ENCODE measurements around the gene WSB1. TPM values are rescaled to one million over a fixed set of nuclear protein-coding genes. Genes with fewer than 3 reads are reported as not detected.

WSB1 gene
- total RNA-seq, 1 donor from 2014 or later, result 633 TPM

DNA sequence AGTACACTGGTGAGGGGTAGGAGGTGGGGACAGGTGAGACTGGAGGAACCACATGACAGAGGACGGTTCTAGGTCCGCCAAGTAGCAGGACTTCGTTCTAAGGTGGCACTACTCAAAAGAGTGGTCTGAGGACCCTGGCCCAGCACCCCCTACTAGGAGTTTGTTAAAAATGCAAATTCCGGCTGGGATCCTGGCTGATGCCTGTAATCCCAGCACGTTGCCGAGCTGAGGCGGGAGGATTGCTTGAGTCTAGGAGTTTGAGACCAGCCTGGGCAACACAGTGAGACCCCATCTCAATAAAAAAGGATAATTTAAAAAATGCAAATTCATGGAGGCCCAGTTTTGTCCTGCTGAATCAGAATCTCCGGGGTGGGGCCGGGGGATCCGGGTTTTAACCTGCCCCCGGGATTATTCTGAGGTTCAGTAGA is 59.1 kb downstream of the WSB1 start:
- Mint-ChIP-seq H3K27me3 (ENCODE audit: unreplicated experiment) (peaks cover 4% of the 10 kb centered on the region), H3K27ac (ENCODE audit: unreplicated experiment) (peak overlapping the region; percentile 87), H3K9me3 (ENCODE audit: unreplicated experiment) (peaks cover 10% of the 10 kb centered on the region), H3K4me3 (ENCODE audit: unreplicated experiment) (peak overlapping the region; percentile 86), H3K36me3 (ENCODE audit: unreplicated experiment) (peaks cover 6% of the 10 kb centered on the region), H3K4me1 (ENCODE audit: low read depth, unreplicated experiment) (peaks cover 8% of the 10 kb centered on the region)
- no peak for DNase-seq
- TF ChIP-seq, protein P1, sequence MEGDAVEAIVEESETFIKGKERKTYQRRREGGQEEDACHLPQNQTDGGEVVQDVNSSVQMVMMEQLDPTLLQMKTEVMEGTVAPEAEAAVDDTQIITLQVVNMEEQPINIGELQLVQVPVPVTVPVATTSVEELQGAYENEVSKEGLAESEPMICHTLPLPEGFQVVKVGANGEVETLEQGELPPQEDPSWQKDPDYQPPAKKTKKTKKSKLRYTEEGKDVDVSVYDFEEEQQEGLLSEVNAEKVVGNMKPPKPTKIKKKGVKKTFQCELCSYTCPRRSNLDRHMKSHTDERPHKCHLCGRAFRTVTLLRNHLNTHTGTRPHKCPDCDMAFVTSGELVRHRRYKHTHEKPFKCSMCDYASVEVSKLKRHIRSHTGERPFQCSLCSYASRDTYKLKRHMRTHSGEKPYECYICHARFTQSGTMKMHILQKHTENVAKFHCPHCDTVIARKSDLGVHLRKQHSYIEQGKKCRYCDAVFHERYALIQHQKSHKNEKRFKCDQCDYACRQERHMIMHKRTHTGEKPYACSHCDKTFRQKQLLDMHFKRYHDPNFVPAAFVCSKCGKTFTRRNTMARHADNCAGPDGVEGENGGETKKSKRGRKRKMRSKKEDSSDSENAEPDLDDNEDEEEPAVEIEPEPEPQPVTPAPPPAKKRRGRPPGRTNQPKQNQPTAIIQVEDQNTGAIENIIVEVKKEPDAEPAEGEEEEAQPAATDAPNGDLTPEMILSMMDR (IDR thresholded peaks at IDR 0.05; ENCODE audit: partially characterized antibody, unreplicated experiment), result no peak

DNA sequence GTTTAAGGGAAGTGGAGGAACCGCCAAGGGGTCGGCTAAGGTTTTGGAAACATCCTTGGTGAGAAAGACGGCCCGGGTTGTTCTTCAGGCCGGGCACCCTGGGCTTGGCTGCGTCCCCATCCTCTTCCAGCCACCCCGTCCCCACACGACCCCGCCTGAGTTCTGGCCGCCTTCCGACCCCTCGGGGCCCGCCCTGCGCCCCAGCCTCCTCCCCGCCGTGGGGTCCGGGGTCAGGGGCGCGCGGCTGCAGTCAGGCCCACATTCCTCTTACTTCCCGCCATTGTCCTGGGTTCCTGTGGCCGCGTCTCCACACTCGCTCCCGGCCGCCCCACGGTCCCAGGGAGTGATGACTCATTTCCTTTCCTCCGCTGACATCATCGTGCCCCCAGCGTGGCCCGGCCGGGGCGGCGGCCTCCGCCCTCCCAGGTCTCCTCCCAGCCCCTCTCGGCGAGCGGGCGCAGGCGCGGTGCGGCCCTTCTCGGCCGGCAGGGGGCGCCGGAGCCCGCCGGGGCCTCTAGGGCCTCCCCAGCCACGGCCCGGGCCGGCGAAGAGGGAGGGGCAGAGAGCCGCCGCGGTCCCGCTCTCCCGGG is 59.6 kb downstream of the WSB1 start:
- Mint-ChIP-seq H3K27me3 (ENCODE audit: unreplicated experiment) (peaks cover 4% of the 10 kb centered on the region), H3K4me3 (ENCODE audit: unreplicated experiment) (peak overlapping the region; percentile 86), H3K36me3 (ENCODE audit: unreplicated experiment) (peaks cover 6% of the 10 kb centered on the region), H3K4me1 (ENCODE audit: low read depth, unreplicated experiment) (peaks cover 4% of the 10 kb centered on the region), H3K9me3 (ENCODE audit: unreplicated experiment) (peaks cover 5% of the 10 kb centered on the region), H3K27ac (ENCODE audit: unreplicated experiment) (peak overlapping the region; percentile 89)
- TF ChIP-seq, protein P1 (IDR thresholded peaks at IDR 0.05; ENCODE audit: partially characterized antibody, unreplicated experiment), result peak; percentile 98
- peak; percentile 94 for DNase-seq

DNA sequence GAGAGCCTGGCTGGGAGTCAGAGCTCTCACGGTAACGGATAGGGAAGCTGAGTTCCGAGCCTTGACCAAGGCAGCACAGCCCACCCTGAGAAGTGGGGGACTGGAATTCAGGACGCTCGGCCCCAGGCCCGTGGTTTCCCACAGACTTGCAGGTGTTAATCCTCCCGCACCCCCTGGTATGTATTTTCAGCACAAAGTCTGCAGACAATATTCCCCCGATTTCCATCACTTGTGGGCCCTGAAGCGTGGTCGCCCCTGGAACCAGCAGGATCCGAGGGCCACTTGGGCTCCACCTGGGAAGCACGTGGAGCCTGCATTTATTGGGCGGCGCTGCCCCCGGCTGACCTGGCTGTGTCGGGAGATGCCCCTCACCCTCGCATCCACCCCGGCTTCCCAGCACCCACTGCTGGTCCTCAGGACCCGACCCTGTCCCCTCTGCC is 60.2 kb downstream of the WSB1 start:
- H3K36me3 Mint-ChIP-seq (ENCODE audit: unreplicated experiment), result peaks cover 6% of the 10 kb centered on the region
- no peak for DNase-seq
- TF ChIP-seq, protein P1 (IDR thresholded peaks at IDR 0.05; ENCODE audit: partially characterized antibody, unreplicated experiment), result peak; percentile 75
- H3K9me3 Mint-ChIP-seq (ENCODE audit: unreplicated experiment), result peaks cover 5% of the 10 kb centered on the region
- peaks cover 4% of the 10 kb centered on the region for H3K27me3 Mint-ChIP-seq (ENCODE audit: unreplicated experiment)
- H3K4me3 Mint-ChIP-seq (ENCODE audit: unreplicated experiment), result peak overlapping the region; percentile 61
- peak overlapping the region; percentile 22 for H3K27ac Mint-ChIP-seq (ENCODE audit: unreplicated experiment)
- peaks cover 3% of the 10 kb centered on the region for H3K4me1 Mint-ChIP-seq (ENCODE audit: low read depth, unreplicated experiment)

DNA sequence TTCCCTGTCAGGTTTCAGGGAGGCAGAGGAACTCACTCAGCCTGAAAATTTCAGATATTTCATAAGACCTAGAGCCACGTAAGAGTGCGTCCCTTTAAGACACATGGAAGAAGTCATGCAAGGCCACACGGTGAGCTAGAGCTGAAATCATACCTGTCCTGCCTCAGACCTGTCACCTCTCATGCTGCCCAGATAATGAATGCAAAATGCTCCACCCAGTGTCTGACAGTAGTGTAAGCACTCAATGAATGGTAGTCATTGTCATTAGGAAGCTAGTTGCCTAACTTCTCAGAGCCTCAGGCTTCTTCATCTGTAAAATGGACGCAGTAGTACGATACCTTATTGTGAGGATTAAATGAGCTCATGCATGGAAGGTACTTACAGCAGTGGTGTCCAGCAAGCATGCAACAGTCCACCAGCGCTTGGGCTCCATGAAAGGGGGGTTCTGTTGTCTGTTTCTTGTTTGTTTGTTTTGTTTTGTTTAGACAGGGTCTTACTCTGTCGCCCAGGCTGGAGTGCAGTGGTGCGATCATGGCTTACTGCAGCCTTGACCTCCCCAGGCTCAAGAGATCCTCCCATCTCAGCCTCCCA is 60.7 kb downstream of the WSB1 start:
- H3K4me1 Mint-ChIP-seq (ENCODE audit: low read depth, unreplicated experiment), result peaks cover 3% of the 10 kb centered on the region
- peaks cover 4% of the 10 kb centered on the region for H3K27me3 Mint-ChIP-seq (ENCODE audit: unreplicated experiment)
- H3K9me3 Mint-ChIP-seq (ENCODE audit: unreplicated experiment), result peaks cover 5% of the 10 kb centered on the region
- no peak overlapping the region for H3K27ac Mint-ChIP-seq (ENCODE audit: unreplicated experiment)
- DNase-seq, result no peak
- TF ChIP-seq, protein P1 (IDR thresholded peaks at IDR 0.05; ENCODE audit: partially characterized antibody, unreplicated experiment), result no peak
- H3K36me3 Mint-ChIP-seq (ENCODE audit: unreplicated experiment), result peaks cover 6% of the 10 kb centered on the region
- peak overlapping the region; percentile 55 for H3K4me3 Mint-ChIP-seq (ENCODE audit: unreplicated experiment)

- TF ChIP-seq, protein P1 (IDR thresholded peaks at IDR 0.05; ENCODE audit: partially characterized antibody, unreplicated experiment), result no peak
- Mint-ChIP-seq H3K4me1 (ENCODE audit: low read depth, unreplicated experiment) (peaks cover 3% of the 10 kb centered on the region), H3K9me3 (ENCODE audit: unreplicated experiment) (peaks cover 5% of the 10 kb centered on the region), H3K4me3 (ENCODE audit: unreplicated experiment) (no peak overlapping the region), H3K27me3 (ENCODE audit: unreplicated experiment) (peaks cover 4% of the 10 kb centered on the region), H3K36me3 (ENCODE audit: unreplicated experiment) (peaks cover 6% of the 10 kb centered on the region), H3K27ac (ENCODE audit: unreplicated experiment) (no peak overlapping the region)
- DNase-seq, result no peak
Observed at GRCh38 chr17:27355419-27355818, 61.5 kb downstream of the WSB1 start.
